H1 (cell line): ENCODE measurements around the gene TEX22. TPM values are rescaled to one million over a fixed set of nuclear protein-coding genes. Genes with fewer than 3 reads are reported as not detected.

Experiments used
- BACH1 ChIP-seq: IDR thresholded peaks from 2 replicates; pipeline ENCODE4 v1.6.1; 2012; ENCODE audit warnings: low read length, improper control_type of control experiment
- FOSL1 ChIP-seq: IDR thresholded peaks from 2 replicates; pipeline ENCODE4 v1.6.1; 2011; ENCODE audit warnings: mild to moderate bottlenecking, low read depth, low read length, moderate library complexity; ENCODE audit not compliant: insufficient read depth
- polyA plus RNA-seq, 7 experiments: library from polyadenylated mRNA; depleted of rRNA in 3 of 7; stranded (reverse) in 5 of 7; unstranded in 2 of 7; fragments of >200 nt in 5 of 7; fragments of 200-250 nt in 2 of 7; gene quantifications; 1 replicate in 5 of 7; 2 replicates in 1 of 7; 4 replicates in 1 of 7; pipeline versions ENCODE4 v1.2.1 to v1.2.3, GENCODE V29; 2011 to 2013; ENCODE audit warnings: missing spikeins in 2 of 7, mixed read lengths in 2 of 7
- total RNA-seq: library from RNA; stranded (reverse); fragmentation: NEBNext Ultra II Directional; extraction: Animal tissue kit (Norgen Biotek cat#: 25700); gene quantifications from 2 replicates; pipeline ENCODE4 v1.2.1, GENCODE V29; 2021
- TF ChIP-seq, protein P1 (sequence below): fragments of 300-600 bp; sonication (generic); IDR thresholded peaks from 2 replicates; pipeline ENCODE4 v1.7.1; 2012; ENCODE audit warnings: low read length, moderate library complexity, mild to moderate bottlenecking, inconsistent platforms; ENCODE audit not compliant: insufficient replicate concordance

The TEX22 gene
- total and polyA plus RNA-seq, 2 of the 8 experiments (the other 6 are each of a cell fraction or from before 2014, with no cell fraction given) = 0.24 to 0.39 TPM

DNA sequence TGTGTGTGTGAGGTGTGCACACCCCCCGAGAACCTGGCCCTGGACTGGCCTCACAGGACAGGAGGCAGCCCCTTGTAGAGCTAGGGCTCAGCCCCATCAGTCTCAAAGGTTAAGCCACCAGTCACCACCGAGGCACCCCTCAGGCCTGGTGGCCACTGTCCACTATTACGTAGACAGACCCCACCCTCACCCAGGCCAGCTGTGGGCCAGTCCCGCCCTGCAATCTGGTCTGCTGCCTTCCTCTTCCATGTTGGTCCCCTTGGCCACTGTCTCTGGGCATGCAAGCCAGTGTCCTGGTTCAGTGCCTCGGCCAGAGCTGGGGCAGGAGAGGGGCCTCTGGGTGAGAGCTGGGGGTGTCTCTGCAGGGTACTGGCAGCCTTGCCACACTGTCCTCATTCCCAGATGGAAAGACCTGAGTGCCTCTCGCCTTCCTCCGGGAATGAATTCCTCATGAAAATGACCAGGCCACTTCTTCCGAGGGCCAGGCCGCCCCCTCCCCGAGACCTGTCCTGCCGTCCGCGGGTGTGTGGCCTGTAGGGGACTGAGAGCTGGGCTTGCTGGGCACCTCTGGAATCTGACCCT, 897 bp upstream of the TEX22 start (continued):
- TF ChIP-seq, protein P1, sequence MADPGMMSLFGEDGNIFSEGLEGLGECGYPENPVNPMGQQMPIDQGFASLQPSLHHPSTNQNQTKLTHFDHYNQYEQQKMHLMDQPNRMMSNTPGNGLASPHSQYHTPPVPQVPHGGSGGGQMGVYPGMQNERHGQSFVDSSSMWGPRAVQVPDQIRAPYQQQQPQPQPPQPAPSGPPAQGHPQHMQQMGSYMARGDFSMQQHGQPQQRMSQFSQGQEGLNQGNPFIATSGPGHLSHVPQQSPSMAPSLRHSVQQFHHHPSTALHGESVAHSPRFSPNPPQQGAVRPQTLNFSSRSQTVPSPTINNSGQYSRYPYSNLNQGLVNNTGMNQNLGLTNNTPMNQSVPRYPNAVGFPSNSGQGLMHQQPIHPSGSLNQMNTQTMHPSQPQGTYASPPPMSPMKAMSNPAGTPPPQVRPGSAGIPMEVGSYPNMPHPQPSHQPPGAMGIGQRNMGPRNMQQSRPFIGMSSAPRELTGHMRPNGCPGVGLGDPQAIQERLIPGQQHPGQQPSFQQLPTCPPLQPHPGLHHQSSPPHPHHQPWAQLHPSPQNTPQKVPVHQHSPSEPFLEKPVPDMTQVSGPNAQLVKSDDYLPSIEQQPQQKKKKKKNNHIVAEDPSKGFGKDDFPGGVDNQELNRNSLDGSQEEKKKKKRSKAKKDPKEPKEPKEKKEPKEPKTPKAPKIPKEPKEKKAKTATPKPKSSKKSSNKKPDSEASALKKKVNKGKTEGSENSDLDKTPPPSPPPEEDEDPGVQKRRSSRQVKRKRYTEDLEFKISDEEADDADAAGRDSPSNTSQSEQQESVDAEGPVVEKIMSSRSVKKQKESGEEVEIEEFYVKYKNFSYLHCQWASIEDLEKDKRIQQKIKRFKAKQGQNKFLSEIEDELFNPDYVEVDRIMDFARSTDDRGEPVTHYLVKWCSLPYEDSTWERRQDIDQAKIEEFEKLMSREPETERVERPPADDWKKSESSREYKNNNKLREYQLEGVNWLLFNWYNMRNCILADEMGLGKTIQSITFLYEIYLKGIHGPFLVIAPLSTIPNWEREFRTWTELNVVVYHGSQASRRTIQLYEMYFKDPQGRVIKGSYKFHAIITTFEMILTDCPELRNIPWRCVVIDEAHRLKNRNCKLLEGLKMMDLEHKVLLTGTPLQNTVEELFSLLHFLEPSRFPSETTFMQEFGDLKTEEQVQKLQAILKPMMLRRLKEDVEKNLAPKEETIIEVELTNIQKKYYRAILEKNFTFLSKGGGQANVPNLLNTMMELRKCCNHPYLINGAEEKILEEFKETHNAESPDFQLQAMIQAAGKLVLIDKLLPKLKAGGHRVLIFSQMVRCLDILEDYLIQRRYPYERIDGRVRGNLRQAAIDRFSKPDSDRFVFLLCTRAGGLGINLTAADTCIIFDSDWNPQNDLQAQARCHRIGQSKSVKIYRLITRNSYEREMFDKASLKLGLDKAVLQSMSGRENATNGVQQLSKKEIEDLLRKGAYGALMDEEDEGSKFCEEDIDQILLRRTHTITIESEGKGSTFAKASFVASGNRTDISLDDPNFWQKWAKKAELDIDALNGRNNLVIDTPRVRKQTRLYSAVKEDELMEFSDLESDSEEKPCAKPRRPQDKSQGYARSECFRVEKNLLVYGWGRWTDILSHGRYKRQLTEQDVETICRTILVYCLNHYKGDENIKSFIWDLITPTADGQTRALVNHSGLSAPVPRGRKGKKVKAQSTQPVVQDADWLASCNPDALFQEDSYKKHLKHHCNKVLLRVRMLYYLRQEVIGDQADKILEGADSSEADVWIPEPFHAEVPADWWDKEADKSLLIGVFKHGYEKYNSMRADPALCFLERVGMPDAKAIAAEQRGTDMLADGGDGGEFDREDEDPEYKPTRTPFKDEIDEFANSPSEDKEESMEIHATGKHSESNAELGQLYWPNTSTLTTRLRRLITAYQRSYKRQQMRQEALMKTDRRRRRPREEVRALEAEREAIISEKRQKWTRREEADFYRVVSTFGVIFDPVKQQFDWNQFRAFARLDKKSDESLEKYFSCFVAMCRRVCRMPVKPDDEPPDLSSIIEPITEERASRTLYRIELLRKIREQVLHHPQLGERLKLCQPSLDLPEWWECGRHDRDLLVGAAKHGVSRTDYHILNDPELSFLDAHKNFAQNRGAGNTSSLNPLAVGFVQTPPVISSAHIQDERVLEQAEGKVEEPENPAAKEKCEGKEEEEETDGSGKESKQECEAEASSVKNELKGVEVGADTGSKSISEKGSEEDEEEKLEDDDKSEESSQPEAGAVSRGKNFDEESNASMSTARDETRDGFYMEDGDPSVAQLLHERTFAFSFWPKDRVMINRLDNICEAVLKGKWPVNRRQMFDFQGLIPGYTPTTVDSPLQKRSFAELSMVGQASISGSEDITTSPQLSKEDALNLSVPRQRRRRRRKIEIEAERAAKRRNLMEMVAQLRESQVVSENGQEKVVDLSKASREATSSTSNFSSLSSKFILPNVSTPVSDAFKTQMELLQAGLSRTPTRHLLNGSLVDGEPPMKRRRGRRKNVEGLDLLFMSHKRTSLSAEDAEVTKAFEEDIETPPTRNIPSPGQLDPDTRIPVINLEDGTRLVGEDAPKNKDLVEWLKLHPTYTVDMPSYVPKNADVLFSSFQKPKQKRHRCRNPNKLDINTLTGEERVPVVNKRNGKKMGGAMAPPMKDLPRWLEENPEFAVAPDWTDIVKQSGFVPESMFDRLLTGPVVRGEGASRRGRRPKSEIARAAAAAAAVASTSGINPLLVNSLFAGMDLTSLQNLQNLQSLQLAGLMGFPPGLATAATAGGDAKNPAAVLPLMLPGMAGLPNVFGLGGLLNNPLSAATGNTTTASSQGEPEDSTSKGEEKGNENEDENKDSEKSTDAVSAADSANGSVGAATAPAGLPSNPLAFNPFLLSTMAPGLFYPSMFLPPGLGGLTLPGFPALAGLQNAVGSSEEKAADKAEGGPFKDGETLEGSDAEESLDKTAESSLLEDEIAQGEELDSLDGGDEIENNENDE = no peak
- TF ChIP-seq BACH1 (no peak), FOSL1 (no peak)
